Activated T-helper 1 cell treated with anti-CD3 and anti-CD28 coated beads, Interleukin-12 subunit alpha, Interleukin-12 subunit beta, Interleukin-2, Interleukin-4 antibody, amounts not matched to agents 30 ng/mL and 10 ng/mL and 1 ng/mL, durations not matched to agents 14 hours and 24 hours and 36 hours (primary cell): Measurements from ENCODE around the gene CCDC106. TPM values are rescaled to one million over a fixed set of nuclear protein-coding genes. Genes with fewer than 3 reads are reported as not detected.

ENCODE experiments used
- DNase-seq: peaks from one replicate; pipeline ENCODE4 v3.0.0; 2021; ENCODE audit warnings: low spot score
- H3K27ac Mint-ChIP-seq: one replicate; pipeline ENCODE4 v1.8.0; 2021; ENCODE audit warnings: mild to moderate bottlenecking, mixed read lengths
- H3K27me3 Mint-ChIP-seq: one replicate; pipeline ENCODE4 v1.8.0; 2022; ENCODE audit warnings: mild to moderate bottlenecking, moderate library complexity, mixed read lengths; ENCODE audit not compliant: insufficient read depth
- H3K36me3 Mint-ChIP-seq: one replicate; pipeline ENCODE4 v1.8.0; 2021; ENCODE audit warnings: low read depth, mixed read lengths
- H3K4me1 Mint-ChIP-seq: one replicate; pipeline ENCODE4 v1.8.0; 2021; ENCODE audit warnings: low read depth, mixed read lengths
- H3K4me3 Mint-ChIP-seq: one replicate; pipeline ENCODE4 v1.8.0; 2021; ENCODE audit warnings: mild to moderate bottlenecking, moderate library complexity, mixed read lengths
- H3K9me3 Mint-ChIP-seq: one replicate; pipeline ENCODE4 v1.8.0; 2021; ENCODE audit warnings: mixed read lengths
- intact Hi-C: fragments of 100-400 bp; cut with micrococcal nuclease; formaldehyde crosslinking; loops from one replicate; pipeline ENCODE4 v1.15.1; 2024
- total RNA-seq: library from RNA; stranded (reverse); gene quantifications from 2 replicates; pipeline ENCODE4 v1.2.3, GENCODE V29; 2022

CCDC106 gene
- total RNA-seq, 1 donor from 2014 or later: 7.3 TPM

DNA sequence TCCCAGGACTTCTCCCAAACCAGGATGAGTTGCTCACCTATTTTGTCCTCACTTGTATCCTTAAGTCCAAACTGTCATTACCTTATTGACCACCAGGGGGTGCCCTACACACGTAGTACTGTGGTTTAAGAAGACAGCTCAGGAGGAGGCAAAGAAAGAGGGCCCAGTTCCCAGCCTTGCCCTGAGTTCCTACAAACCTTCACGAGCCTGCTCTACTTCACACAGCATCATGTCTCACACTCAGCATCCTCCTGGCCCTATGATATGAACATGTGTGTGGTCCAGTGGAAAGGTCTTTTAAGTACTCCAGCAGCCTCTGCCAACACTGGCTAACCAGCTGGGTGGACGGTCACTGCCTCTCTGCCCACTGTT is 15.6 kb upstream of the CCDC106 start:
- Mint-ChIP-seq H3K4me3 (no peak overlapping the region), H3K36me3 (peaks cover 19% of the 10 kb centered on the region), H3K9me3 (no peaks in the 10 kb centered on the region), H3K4me1 (peaks cover 47% of the 10 kb centered on the region), H3K27ac (peak overlapping the region; percentile 68), H3K27me3 (peaks cover 20% of the 10 kb centered on the region)
- peak; percentile 82 for DNase-seq
- intact Hi-C loops: loop anchor here (1.0 kb wide), 1 partner anchor 115 kb away; no protein-coding TSS in a partner anchor

GRCh38 chr19:55633861-55634260 is 14.2 kb upstream of the CCDC106 start:
- intact Hi-C loops: loop anchor here (1.0 to 2.0 kb wide), 4 partner anchors 8 to 157 kb away; partner anchors contain the start of genes EPN1 and ZNF579
- Mint-ChIP-seq H3K4me1 (peaks cover 56% of the 10 kb centered on the region), H3K27me3 (peaks cover 12% of the 10 kb centered on the region), H3K36me3 (peaks cover 26% of the 10 kb centered on the region), H3K27ac (no peak overlapping the region), H3K9me3 (no peaks in the 10 kb centered on the region), H3K4me3 (no peak overlapping the region)
- no peak for DNase-seq

- DNase-seq: no peak
- intact Hi-C loops: loop anchor here (1.0 to 2.0 kb wide), 4 partner anchors 8 to 680 kb away; partner anchors contain the start of genes EPN1, ZNF579 and ZNF581
These were observed 12.7 kb upstream of the CCDC106 start for GRCh38 chr19:55635334-55635717.

DNA sequence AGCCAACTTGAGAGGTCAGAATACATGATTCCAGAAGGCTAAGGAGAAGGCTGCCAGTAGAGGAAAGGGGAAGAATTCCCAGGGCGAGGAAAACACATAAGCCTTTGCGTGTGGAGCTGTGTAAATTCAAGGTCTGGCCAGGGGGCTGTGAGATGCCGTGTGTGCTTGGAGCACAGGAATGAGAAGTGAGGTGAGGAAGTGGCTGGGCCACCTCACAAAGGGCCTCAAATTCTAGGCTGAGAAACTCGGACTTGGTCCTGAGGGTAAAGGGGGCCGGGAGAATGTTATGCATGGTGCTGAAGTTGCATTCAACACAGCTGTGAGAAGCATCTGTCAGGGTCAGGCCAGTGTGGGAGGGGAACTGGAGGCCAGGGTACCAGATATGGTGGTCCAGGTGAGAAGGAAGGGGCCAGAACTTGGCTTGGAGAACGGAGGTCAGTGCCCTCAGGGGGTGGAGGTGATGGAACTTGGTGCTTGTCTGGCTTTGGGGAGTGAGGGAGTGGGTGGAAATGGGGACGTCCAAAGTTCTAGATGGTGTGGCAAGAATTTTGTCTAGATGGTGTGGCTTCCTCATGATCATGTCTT is 12.1 kb upstream of the CCDC106 start:
- intact Hi-C loops: loop anchor here (1.0 to 2.0 kb wide), 4 partner anchors 7 to 679 kb away; partner anchors contain the start of genes EPN1, ZNF579 and ZNF581
- Mint-ChIP-seq H3K27me3 (peaks cover 6% of the 10 kb centered on the region), H3K27ac (peak overlapping the region; percentile 100), H3K9me3 (no peaks in the 10 kb centered on the region), H3K4me1 (peaks cover 59% of the 10 kb centered on the region), H3K36me3 (peaks cover 29% of the 10 kb centered on the region), H3K4me3 (peak overlapping the region; percentile 100)
- DNase-seq: no peak

More at GRCh38 chr19:55635334-55635717, 12.7 kb upstream of the CCDC106 start:
- Mint-ChIP-seq H3K4me1 (peaks cover 59% of the 10 kb centered on the region), H3K4me3 (peak overlapping the region; percentile 100), H3K27me3 (peaks cover 6% of the 10 kb centered on the region), H3K27ac (peak overlapping the region; percentile 100), H3K36me3 (peaks cover 29% of the 10 kb centered on the region), H3K9me3 (no peaks in the 10 kb centered on the region)

DNA sequence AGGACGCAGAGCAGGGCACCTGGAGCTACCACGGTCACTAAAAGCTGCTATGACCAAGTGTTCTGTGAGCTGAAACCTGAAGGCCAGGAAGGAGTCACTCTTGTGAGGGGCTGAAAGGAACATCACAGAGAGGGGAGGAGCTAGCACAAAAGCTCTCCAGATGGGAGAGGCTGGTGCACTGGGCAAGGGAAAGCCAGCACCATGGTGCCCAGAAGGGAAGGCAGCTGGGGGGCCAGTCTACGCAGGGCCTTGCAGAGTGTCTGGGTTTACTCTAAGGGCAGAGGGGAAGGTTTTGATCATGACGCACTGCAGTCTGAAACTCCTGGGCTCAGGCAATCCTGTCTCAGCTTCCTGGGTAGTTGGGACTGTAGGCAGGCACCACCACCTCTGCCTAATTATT is 11.3 kb upstream of the CCDC106 start:
- no peaks in the 10 kb centered on the region for H3K9me3 Mint-ChIP-seq
- peak overlapping the region; percentile 100 for H3K27ac Mint-ChIP-seq
- DNase-seq: no peak
- no peaks in the 10 kb centered on the region for H3K27me3 Mint-ChIP-seq
- peaks cover 59% of the 10 kb centered on the region for H3K4me1 Mint-ChIP-seq
- intact Hi-C loops: no loop called here
- H3K4me3 Mint-ChIP-seq: peak overlapping the region; percentile 100
- peaks cover 31% of the 10 kb centered on the region for H3K36me3 Mint-ChIP-seq

DNA sequence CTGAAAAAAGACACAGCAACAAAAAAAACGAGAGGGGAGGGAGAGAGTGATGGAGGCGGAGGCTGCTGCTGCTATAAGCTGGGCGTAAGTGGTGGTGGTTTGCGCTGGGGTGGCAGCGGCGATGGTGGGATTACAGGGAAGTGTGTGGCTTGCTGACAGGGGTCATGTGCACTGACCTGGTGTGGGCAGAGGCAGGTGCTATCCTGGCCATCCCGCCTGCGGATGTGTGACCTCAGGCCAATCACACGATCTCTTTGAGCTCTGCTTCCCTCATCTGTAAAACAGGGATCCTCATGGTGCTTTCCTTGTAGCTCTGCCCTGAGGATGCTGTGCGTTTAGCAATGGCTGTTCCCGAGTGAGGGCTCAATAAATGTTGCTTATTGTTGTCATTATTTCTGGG is 10.5 kb upstream of the CCDC106 start:
- no peaks in the 10 kb centered on the region for H3K27me3 Mint-ChIP-seq
- DNase-seq: no peak
- H3K9me3 Mint-ChIP-seq: no peaks in the 10 kb centered on the region
- intact Hi-C loops: no loop called here
- peaks cover 35% of the 10 kb centered on the region for H3K36me3 Mint-ChIP-seq
- H3K4me1 Mint-ChIP-seq: peaks cover 56% of the 10 kb centered on the region
- H3K27ac Mint-ChIP-seq: peak overlapping the region; percentile 84
- peak overlapping the region; percentile 64 for H3K4me3 Mint-ChIP-seq

DNA sequence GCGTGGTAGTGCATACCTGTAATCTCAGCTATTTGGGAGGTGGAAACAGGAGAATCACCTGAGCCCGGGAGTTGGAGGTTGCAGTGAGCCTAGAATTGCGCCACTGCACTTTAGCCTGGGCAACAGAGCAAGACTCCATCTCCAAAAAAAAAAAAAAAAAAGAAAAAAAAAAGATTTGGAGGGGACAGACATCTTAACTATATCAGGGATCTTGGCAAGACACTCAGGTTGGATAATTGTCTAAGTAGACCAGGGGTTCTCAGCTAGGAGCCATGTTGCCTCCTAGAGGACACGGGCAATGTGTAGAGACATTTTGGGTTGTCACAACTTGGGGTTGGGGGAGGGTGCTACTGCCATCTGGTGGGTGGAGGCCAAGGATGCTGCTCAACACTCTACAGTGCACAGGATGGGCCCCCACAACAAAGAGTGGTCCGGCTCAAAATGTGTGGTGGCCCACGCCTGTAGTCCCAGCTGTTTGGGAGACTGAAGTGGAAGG is 9.1 kb upstream of the CCDC106 start:
- DNase-seq: peak; percentile 44
- Mint-ChIP-seq H3K27ac (peak overlapping the region; percentile 70), H3K4me3 (peak overlapping the region; percentile 67), H3K36me3 (peaks cover 40% of the 10 kb centered on the region), H3K27me3 (no peaks in the 10 kb centered on the region), H3K4me1 (peaks cover 57% of the 10 kb centered on the region), H3K9me3 (no peaks in the 10 kb centered on the region)
- intact Hi-C loops: no loop called here

GRCh38 chr19:55640043-55640576 is 7.9 kb upstream of the CCDC106 start:
- Mint-ChIP-seq H3K4me3 (peak overlapping the region; percentile 83), H3K9me3 (no peaks in the 10 kb centered on the region), H3K36me3 (peaks cover 39% of the 10 kb centered on the region), H3K27me3 (no peaks in the 10 kb centered on the region), H3K4me1 (peaks cover 57% of the 10 kb centered on the region), H3K27ac (peak overlapping the region; percentile 90)
- intact Hi-C loops: loop anchor here (2.0 to 10.0 kb wide), 6 partner anchors 13 to 1175 kb away; partner anchors contain the start of genes KMT5C, LENG9, PPP6R1 and UBE2S
- DNase-seq: peak; percentile 62

GRCh38 chr19:55640577-55641425 is 7.2 kb upstream of the CCDC106 start, which contains the start of gene ZNF580:
Gene ZNF580 (plus strand): TSS chr19:55641002. CDS start chr19:55642509, 1,507 bp downstream.
- Mint-ChIP-seq H3K4me1 (peaks cover 57% of the 10 kb centered on the region), H3K36me3 (peaks cover 41% of the 10 kb centered on the region), H3K4me3 (peak within 1 kb of the TSS; percentile 100), H3K9me3 (no peaks in the 10 kb centered on the region), H3K27me3 (no peaks in the 10 kb centered on the region), H3K27ac (peak within 1 kb of the TSS; percentile 99)
- DNase-seq: peak; percentile 60
- intact Hi-C loops: loop anchor here (2.0 to 10.0 kb wide), 6 partner anchors 14 to 1176 kb away; partner anchors contain the start of genes KMT5C, LENG9, PPP6R1 and UBE2S

DNA sequence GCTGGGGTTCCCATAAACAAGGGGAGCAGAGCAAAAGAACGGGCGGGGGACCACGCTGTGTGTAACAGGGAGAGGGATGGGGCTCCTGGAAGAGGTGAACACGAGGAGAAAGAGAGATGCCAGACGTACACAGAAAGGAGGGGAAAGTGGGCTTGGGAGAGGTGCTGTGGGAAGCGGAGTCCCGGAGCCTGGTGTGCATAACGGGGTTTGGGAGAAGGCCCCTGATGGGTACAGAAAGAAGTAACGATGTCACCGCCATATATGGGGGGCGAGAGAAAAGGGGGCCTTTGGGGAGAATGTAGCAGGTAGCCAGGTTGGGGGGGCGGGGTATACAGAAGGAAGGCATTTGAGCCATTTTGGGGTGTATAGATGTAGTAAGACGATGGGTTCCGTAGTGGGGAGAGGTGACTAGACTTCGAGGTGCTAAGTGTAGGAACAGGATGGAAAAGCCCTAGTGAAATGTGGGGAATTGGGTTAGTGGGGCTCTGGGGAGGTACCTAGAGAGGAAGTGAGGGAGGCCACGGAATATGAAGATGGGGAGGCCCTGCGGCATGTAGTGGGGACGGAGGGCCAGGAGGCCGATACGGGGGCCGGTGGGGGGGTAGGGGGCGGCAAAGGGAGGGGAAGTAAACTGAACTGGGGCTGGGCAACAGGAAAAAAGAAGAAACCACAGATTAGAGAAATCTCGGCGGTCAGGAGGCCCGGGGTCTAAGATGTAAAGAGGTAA is 6.4 kb upstream of the CCDC106 start:
- Mint-ChIP-seq H3K27me3 (no peaks in the 10 kb centered on the region), H3K4me1 (peaks cover 49% of the 10 kb centered on the region), H3K9me3 (no peaks in the 10 kb centered on the region), H3K36me3 (peaks cover 34% of the 10 kb centered on the region), H3K4me3 (peak overlapping the region; percentile 100), H3K27ac (peak overlapping the region; percentile 99)
- DNase-seq: no peak
- intact Hi-C loops: loop anchor here (2.0 to 10.0 kb wide), 6 partner anchors 15 to 1177 kb away; partner anchors contain the start of genes KMT5C, LENG9, PPP6R1 and UBE2S

GRCh38 chr19:55642153-55643002 is 5.6 kb upstream of the CCDC106 start:
- H3K4me1 Mint-ChIP-seq: peaks cover 45% of the 10 kb centered on the region
- no peaks in the 10 kb centered on the region for H3K27me3 Mint-ChIP-seq
- H3K36me3 Mint-ChIP-seq: peaks cover 36% of the 10 kb centered on the region
- no peaks in the 10 kb centered on the region for H3K9me3 Mint-ChIP-seq
- DNase-seq: no peak
- peak overlapping the region; percentile 100 for H3K4me3 Mint-ChIP-seq
- peak overlapping the region; percentile 99 for H3K27ac Mint-ChIP-seq
- intact Hi-C loops: loop anchor here (1.0 to 10.0 kb wide), 9 partner anchors 7 to 1178 kb away; partner anchors contain the start of genes EPN1, KMT5C, LENG9 and PPP6R1
